Gastrocnemius medialis (tissue), 4 donors: ENCODE measurements around the gene CFAP54. TPM values are rescaled to one million over a fixed set of nuclear protein-coding genes. Genes with fewer than 3 reads are reported as not detected.

Experiments
- ATAC-seq, 2 donors: fragments of 150-250 bp; one replicate each; pipeline ENCODE4 v1.9.1; 2016
- DNase-seq, 2 donors: peaks; one replicate each; pipeline ENCODE4 v3.0.0-alpha.2; 2019
- H3K27ac ChIP-seq, 4 donors: fragments of 200-600 bp; sonication (generic); 1 replicate in 1 of 4; 2 replicates in 3 of 4; pipeline ENCODE4 v1.5.1; 2016 to 2018; ENCODE audit warnings: mild to moderate bottlenecking in 2 of 4, moderate library complexity in 1 of 4
- H3K27me3 ChIP-seq, 3 donors: fragments of 200-600 bp; sonication (generic) in 2 of 3; 1 replicate in 1 of 3; 2 replicates in 2 of 3; pipeline versions ENCODE4 v1.5.1 to v1.6.0; 2016 to 2019; ENCODE audit warnings: mild to moderate bottlenecking in 1 of 3, moderate library complexity in 1 of 3
- H3K36me3 ChIP-seq, 2 donors: fragments of 200-600 bp; sonication (generic) in 1 of 2; one replicate each; pipeline ENCODE4 v1.5.1; 2017 to 2018
- H3K4me1 ChIP-seq, 2 donors: fragments of 200-600 bp; sonication (generic) in 1 of 2; one replicate each; pipeline ENCODE4 v1.5.1; 2016 to 2017; ENCODE audit warnings: mild to moderate bottlenecking in 2 of 2
- H3K4me3 ChIP-seq, 4 donors: fragments of 200-600 bp; sonication (generic) in 3 of 4; 1 replicate in 1 of 4; 2 replicates in 3 of 4; pipeline ENCODE4 v1.5.1; 2016 to 2019; ENCODE audit warnings: mild to moderate bottlenecking in 2 of 4
- H3K9me3 ChIP-seq, 3 donors: fragments of 200-600 bp; sonication (generic) in 2 of 3; 1 replicate in 1 of 3; 2 replicates in 2 of 3; pipeline ENCODE4 v1.5.1; 2016 to 2019
- CTCF ChIP-seq, 5 experiments: fragments of 450-650 bp in 3 of 5; fragments of 200-600 bp in 2 of 5; sonication (generic) in 2 of 5; IDR thresholded peaks in 4 of 5; conservative IDR thresholded peaks in 1 of 5; 1 replicate in 4 of 5; 2 replicates in 1 of 5; pipeline ENCODE4 v1.5.1; 2016 to 2019; ENCODE audit warnings: antibody characterized with exemption in 5 of 5, mild to moderate bottlenecking in 3 of 5, moderate library complexity in 3 of 5
- POLR2A ChIP-seq, 2 donors: fragments of 450-650 bp; IDR thresholded peaks; one replicate each; pipeline ENCODE4 v1.6.1; 2017; ENCODE audit warnings: antibody characterized with exemption in 2 of 2, mild to moderate bottlenecking in 2 of 2, moderate library complexity in 2 of 2
- in situ Hi-C, 4 donors: fragments of 200-750 bp; cut with MboI; loops; one replicate each; pipeline versions ENCODE4 v1.15.0 to v1.8.0; 2017; ENCODE audit warnings: low sequenced_read_pairs in 4 of 4
- intact Hi-C: fragments of 100-400 bp; cut with DNase I; formaldehyde crosslinking; loops from one replicate; pipeline ENCODE4 v1.15.1; 2023; ENCODE audit warnings: low total_unique reads
- total RNA-seq, 4 donors: library from RNA; depleted of rRNA; stranded (reverse); fragments of >200 nt; gene quantifications; one replicate each; pipeline versions ENCODE4 v1.1.0 to v1.2.3, GENCODE V29; 2016

The CFAP54 gene
- total RNA-seq, 4 donors from 2014 or later, result not detected

GRCh38 chr12:96687719-96688118, 198.3 kb downstream of the CFAP54 start:
- intact Hi-C loops, result no loop called here
- in situ Hi-C loops, result no loop called here
- H3K9me3 ChIP-seq, result no peaks in the 10 kb centered on the region
- ATAC-seq (no peak), DNase-seq (no peak)
- no peak overlapping the region for H3K27ac ChIP-seq
- H3K36me3 ChIP-seq, result no peaks in the 10 kb centered on the region
- no peak overlapping the region for H3K4me3 ChIP-seq
- no peaks in the 10 kb centered on the region for H3K4me1 ChIP-seq
- H3K27me3 ChIP-seq, result no peaks in the 10 kb centered on the region
- TF ChIP-seq CTCF (IDR thresholded peaks at IDR 0.05 in 4 of 5, conservative IDR thresholded peaks at IDR 0.05 in 1 of 5) (no peak), POLR2A (IDR thresholded peaks at IDR 0.05) (no peak)

GRCh38 chr12:96698521-96698920, 209.1 kb downstream of the CFAP54 start:
- in situ Hi-C loops, result no loop called here
- H3K36me3 ChIP-seq, result no peaks in the 10 kb centered on the region
- no peaks in the 10 kb centered on the region for H3K9me3 ChIP-seq
- H3K4me1 ChIP-seq, result no peaks in the 10 kb centered on the region
- no peak overlapping the region for H3K4me3 ChIP-seq
- DNase-seq (no peak), ATAC-seq (no peak)
- intact Hi-C loops, result no loop called here
- H3K27me3 ChIP-seq, result no peaks in the 10 kb centered on the region
- H3K27ac ChIP-seq, result no peak overlapping the region
- TF ChIP-seq CTCF (IDR thresholded peaks at IDR 0.05 in 4 of 5, conservative IDR thresholded peaks at IDR 0.05 in 1 of 5), result no peak
- TF ChIP-seq POLR2A (IDR thresholded peaks at IDR 0.05), result no peak

- ATAC-seq, result no peak
- H3K4me3 ChIP-seq, result no peak overlapping the region
- in situ Hi-C loops (no loop called here), intact Hi-C loops (no loop called here)
- TF ChIP-seq POLR2A (IDR thresholded peaks at IDR 0.05) (no peak), CTCF (IDR thresholded peaks at IDR 0.05 in 4 of 5, conservative IDR thresholded peaks at IDR 0.05 in 1 of 5) (no peak)
- no peaks in the 10 kb centered on the region for H3K36me3 ChIP-seq
- H3K9me3 ChIP-seq, result no peaks in the 10 kb centered on the region
- H3K4me1 ChIP-seq, result no peaks in the 10 kb centered on the region
- no peaks in the 10 kb centered on the region for H3K27me3 ChIP-seq
- no peak for DNase-seq
- H3K27ac ChIP-seq, result no peak overlapping the region
Measured at GRCh38 chr12:96698965-96699364, 209.6 kb downstream of the CFAP54 start.

GRCh38 chr12:96701856-96702255, 212.5 kb downstream of the CFAP54 start:
- intact Hi-C loops (no loop called here), in situ Hi-C loops (no loop called here)
- ATAC-seq, result no peak
- no peak overlapping the region for H3K27ac ChIP-seq
- no peak for TF ChIP-seq CTCF (IDR thresholded peaks at IDR 0.05 in 4 of 5, conservative IDR thresholded peaks at IDR 0.05 in 1 of 5)
- no peak for TF ChIP-seq POLR2A (IDR thresholded peaks at IDR 0.05)
- no peaks in the 10 kb centered on the region for H3K36me3 ChIP-seq
- no peaks in the 10 kb centered on the region for H3K27me3 ChIP-seq
- no peak for DNase-seq
- no peak overlapping the region for H3K4me3 ChIP-seq
- H3K9me3 ChIP-seq, result no peaks in the 10 kb centered on the region
- no peaks in the 10 kb centered on the region for H3K4me1 ChIP-seq

GRCh38 chr12:96710127-96710745, 220.9 kb downstream of the CFAP54 start:
- no peak for TF ChIP-seq POLR2A (IDR thresholded peaks at IDR 0.05)
- no peak for TF ChIP-seq CTCF (IDR thresholded peaks at IDR 0.05 in 4 of 5, conservative IDR thresholded peaks at IDR 0.05 in 1 of 5)
- Histone ChIP-seq H3K27ac (no peak overlapping the region), H3K27me3 (no peaks in the 10 kb centered on the region), H3K9me3 (no peaks in the 10 kb centered on the region), H3K4me1 (no peaks in the 10 kb centered on the region), H3K4me3 (no peak overlapping the region), H3K36me3 (no peaks in the 10 kb centered on the region)
- in situ Hi-C loops, result no loop called here
- DNase-seq (no peak), ATAC-seq (no peak)
- intact Hi-C loops, result no loop called here
